SK-N-SH treated with all-trans-retinoic acid at 6 μM for 48 hours (cell line): ENCODE results near the gene PRDM15.

Experiments
- ARNTL ChIP-seq: fragments of 450-650 bp; formaldehyde crosslinking; IDR thresholded peaks from 2 replicates; pipeline ENCODE4 v1.5.0; 2020; ENCODE audit warnings: low read depth, mild to moderate bottlenecking, moderate library complexity, borderline replicate concordance
- BACH2 ChIP-seq: fragments of 250-450 bp; sonication (Bioruptor Pico); IDR thresholded peaks from 2 replicates; pipeline ENCODE4 v1.9.0; 2021; ENCODE audit warnings: mild to moderate bottlenecking, borderline replicate concordance
- CSDC2 ChIP-seq: fragments of 250-450 bp; sonication (Bioruptor Pico); IDR thresholded peaks from 2 replicates; pipeline ENCODE4 v1.5.0; 2020; ENCODE audit warnings: mild to moderate bottlenecking, moderate library complexity
- GLIS3 ChIP-seq: fragments of 250-450 bp; sonication (Bioruptor Pico); IDR thresholded peaks from 2 replicates; pipeline ENCODE4 v1.5.0; 2020; ENCODE audit warnings: mild to moderate bottlenecking, moderate library complexity
- PPARA ChIP-seq: fragments of 250-450 bp; sonication (Bioruptor Pico); IDR thresholded peaks from 2 replicates; pipeline ENCODE4 v1.5.0; 2020; ENCODE audit warnings: mild to moderate bottlenecking, borderline replicate concordance
- RARB ChIP-seq: fragments of 250-450 bp; sonication (Bioruptor Pico); IDR thresholded peaks from 2 replicates; pipeline ENCODE4 v1.8.0; 2021; ENCODE audit warnings: mild to moderate bottlenecking, moderate library complexity
- SNAI2 ChIP-seq: fragments of 250-450 bp; sonication (Bioruptor Pico); IDR thresholded peaks from 2 replicates; pipeline ENCODE4 v1.5.0; 2020; ENCODE audit warnings: mild to moderate bottlenecking, moderate library complexity
- ZFP3 ChIP-seq: fragments of 250-450 bp; sonication (Bioruptor Pico); IDR thresholded peaks from 2 replicates; pipeline ENCODE4 v1.5.0; 2020; ENCODE audit warnings: mild to moderate bottlenecking, moderate library complexity
- ZFP30 ChIP-seq: fragments of 450-650 bp; formaldehyde crosslinking; IDR thresholded peaks from 2 replicates; pipeline ENCODE4 v1.5.0; 2022; ENCODE audit warnings: mild to moderate bottlenecking, moderate library complexity
- ZNF565 ChIP-seq: fragments of 450-650 bp; formaldehyde crosslinking; conservative IDR thresholded peaks from 2 replicates; pipeline ENCODE4 v1.5.0; 2020; ENCODE audit warnings: low read depth, mild to moderate bottlenecking, moderate library complexity
- ZNF70 ChIP-seq: fragments of 450-650 bp; formaldehyde crosslinking; IDR thresholded peaks from 2 replicates; pipeline ENCODE4 v1.5.0; 2020; ENCODE audit warnings: mild to moderate bottlenecking, moderate library complexity
- TF ChIP-seq, protein P1 (sequence below): fragments of 250-450 bp; sonication (Bioruptor Pico); IDR thresholded peaks from 2 replicates; pipeline ENCODE4 v1.5.1; 2020; ENCODE audit warnings: low read depth, mild to moderate bottlenecking, moderate library complexity
- TF ChIP-seq, protein P2 (sequence below): fragments of 250-450 bp; sonication (Bioruptor Pico); IDR thresholded peaks from 2 replicates; pipeline ENCODE4 v1.8.0; 2021; ENCODE audit warnings: low read depth, mild to moderate bottlenecking, moderate library complexity, borderline replicate concordance

DNA sequence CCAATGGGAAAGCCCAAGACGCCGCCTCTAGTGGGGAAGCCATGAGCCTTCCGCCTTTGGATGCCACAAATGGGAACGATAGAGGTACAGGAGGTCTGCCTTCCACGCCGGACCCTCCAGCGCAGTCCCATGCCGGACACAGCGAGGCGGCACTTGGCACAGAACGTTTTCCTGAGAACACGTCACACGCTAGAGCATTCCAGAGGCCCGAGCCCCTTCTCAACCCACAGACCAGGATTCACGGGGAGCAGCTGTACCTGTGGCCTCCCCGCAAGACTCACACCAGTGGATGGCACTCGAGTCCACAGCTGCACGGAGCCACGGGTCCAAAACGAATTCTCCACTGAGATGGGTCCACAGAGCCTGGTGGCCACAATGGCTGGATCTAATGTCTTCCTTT is 80.8 kb downstream of the PRDM15 start:
- TF ChIP-seq ZNF565 (CRISPR knock-in tag) (no peak), ZFP30 (CRISPR knock-in tag) (no peak), ZNF70 (CRISPR knock-in tag) (no peak), PPARA (CRISPR knock-in tag) (no peak), SNAI2 (CRISPR knock-in tag) (no peak), CSDC2 (no peak), BACH2 (CRISPR knock-in tag) (no peak), GLIS3 (CRISPR knock-in tag) (no peak), ZFP3 (CRISPR knock-in tag) (no peak), RARB (no peak), ARNTL (CRISPR knock-in tag) (no peak)
- TF ChIP-seq, protein P1, sequence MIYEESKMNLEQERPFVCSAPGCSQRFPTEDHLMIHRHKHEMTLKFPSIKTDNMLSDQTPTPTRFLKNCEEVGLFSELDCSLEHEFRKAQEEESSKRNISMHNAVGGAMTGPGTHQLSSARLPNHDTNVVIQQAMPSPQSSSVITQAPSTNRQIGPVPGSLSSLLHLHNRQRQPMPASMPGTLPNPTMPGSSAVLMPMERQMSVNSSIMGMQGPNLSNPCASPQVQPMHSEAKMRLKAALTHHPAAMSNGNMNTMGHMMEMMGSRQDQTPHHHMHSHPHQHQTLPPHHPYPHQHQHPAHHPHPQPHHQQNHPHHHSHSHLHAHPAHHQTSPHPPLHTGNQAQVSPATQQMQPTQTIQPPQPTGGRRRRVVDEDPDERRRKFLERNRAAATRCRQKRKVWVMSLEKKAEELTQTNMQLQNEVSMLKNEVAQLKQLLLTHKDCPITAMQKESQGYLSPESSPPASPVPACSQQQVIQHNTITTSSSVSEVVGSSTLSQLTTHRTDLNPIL (CRISPR knock-in tag), result no peak
- TF ChIP-seq, protein P2, sequence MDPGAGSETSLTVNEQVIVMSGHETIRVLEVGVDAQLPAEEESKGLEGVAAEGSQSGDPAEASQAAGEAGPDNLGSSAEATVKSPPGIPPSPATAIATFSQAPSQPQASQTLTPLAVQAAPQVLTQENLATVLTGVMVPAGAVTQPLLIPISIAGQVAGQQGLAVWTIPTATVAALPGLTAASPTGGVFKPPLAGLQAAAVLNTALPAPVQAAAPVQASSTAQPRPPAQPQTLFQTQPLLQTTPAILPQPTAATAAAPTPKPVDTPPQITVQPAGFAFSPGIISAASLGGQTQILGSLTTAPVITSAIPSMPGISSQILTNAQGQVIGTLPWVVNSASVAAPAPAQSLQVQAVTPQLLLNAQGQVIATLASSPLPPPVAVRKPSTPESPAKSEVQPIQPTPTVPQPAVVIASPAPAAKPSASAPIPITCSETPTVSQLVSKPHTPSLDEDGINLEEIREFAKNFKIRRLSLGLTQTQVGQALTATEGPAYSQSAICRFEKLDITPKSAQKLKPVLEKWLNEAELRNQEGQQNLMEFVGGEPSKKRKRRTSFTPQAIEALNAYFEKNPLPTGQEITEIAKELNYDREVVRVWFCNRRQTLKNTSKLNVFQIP, result no peak
